ENCODE measurements around the gene LRRC63.

- TF ChIP-seq, protein P1, sequence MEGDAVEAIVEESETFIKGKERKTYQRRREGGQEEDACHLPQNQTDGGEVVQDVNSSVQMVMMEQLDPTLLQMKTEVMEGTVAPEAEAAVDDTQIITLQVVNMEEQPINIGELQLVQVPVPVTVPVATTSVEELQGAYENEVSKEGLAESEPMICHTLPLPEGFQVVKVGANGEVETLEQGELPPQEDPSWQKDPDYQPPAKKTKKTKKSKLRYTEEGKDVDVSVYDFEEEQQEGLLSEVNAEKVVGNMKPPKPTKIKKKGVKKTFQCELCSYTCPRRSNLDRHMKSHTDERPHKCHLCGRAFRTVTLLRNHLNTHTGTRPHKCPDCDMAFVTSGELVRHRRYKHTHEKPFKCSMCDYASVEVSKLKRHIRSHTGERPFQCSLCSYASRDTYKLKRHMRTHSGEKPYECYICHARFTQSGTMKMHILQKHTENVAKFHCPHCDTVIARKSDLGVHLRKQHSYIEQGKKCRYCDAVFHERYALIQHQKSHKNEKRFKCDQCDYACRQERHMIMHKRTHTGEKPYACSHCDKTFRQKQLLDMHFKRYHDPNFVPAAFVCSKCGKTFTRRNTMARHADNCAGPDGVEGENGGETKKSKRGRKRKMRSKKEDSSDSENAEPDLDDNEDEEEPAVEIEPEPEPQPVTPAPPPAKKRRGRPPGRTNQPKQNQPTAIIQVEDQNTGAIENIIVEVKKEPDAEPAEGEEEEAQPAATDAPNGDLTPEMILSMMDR (IDR thresholded peaks at IDR 0.05): no peak
- no peak for TF ChIP-seq POLR2A (IDR thresholded peaks at IDR 0.05)
These were observed 47.1 kb upstream of the LRRC63 start for GRCh38 chr13:46164661-46165060.
